ENCODE data around the gene DGKB. TPM values are rescaled to one million over a fixed set of nuclear protein-coding genes. Genes with fewer than 3 reads are reported as not detected.

Gene DGKB
- total and polyA plus RNA-seq, 2 of the 8 experiments (the other 6 are each of a cell fraction or from before 2014, with no cell fraction given): 1.9 to 2.6 TPM

GRCh38 chr7:14156436-14156835, 746.1 kb downstream of the DGKB start:
- H3K4me2 ChIP-seq (ENCODE audit: insufficient read depth in 1 of 2, low read depth in 2 of 2, low read length in 2 of 2): no peak overlapping the region
- H3K9me3 ChIP-seq (ENCODE audit: insufficient read depth in 2 of 2, low read depth in 1 of 2, low read length in 1 of 2): no peaks in the 10 kb centered on the region
- H3K9ac ChIP-seq (replicated peaks in 1 of 4; ENCODE audit: extremely low read depth in 1 of 4, low read depth in 3 of 4, low read length in 3 of 4): no peak overlapping the region
- H2BK120ac ChIP-seq (replicated peaks; ENCODE audit: low read depth, low read length): no peak overlapping the region
- H3K27ac ChIP-seq (ENCODE audit: low read depth, low read length): no peak overlapping the region
- POLR2A ChIA-PET (ENCODE audit: partially characterized antibody): no interaction called here
- no peak overlapping the region for H4K8ac ChIP-seq (ENCODE audit: extremely low read depth, insufficient read depth, low read length)
- no peaks in the 10 kb centered on the region for H3K27me3 ChIP-seq (replicated peaks in 1 of 4; ENCODE audit: control insufficient read depth in 3 of 4, extremely low read depth in 1 of 4, insufficient read depth in 3 of 4, low read length in 3 of 4)
- DNase-seq (ENCODE audit: low read depth in 1 of 2, low spot score in 2 of 2): no peak
- H3K4me1 ChIP-seq (replicated peaks in 1 of 4; ENCODE audit: control insufficient read depth in 3 of 4, insufficient read depth in 4 of 4, low read length in 3 of 4): no peaks in the 10 kb centered on the region
- H2AK5ac ChIP-seq (ENCODE audit: low read depth, low read length): no peak overlapping the region
- H2BK5ac ChIP-seq (ENCODE audit: low read depth, low read length): no peak overlapping the region
- no peak overlapping the region for H3K23ac ChIP-seq (ENCODE audit: insufficient read length)
- H3K14ac ChIP-seq (ENCODE audit: insufficient read length): no peak overlapping the region
- no peak overlapping the region for H2BK15ac ChIP-seq (ENCODE audit: low read length)
- no peak for FAIRE-seq
- WGBS, 2 experiments (ENCODE audit: extremely low coverage in 1 of 2, insufficient coverage in 1 of 2, insufficient read length in 1 of 2, insufficient replicate concordance in 2 of 2, low coverage in 1 of 2, low lambda C conversion rate in 2 of 2, missing lambda C conversion rate in 1 of 2): 93% methylated on average over 1 of the region's 1 CpG; no CpG with 5 or more reads in 1 of the 2 experiments
- CTCF ChIA-PET (ENCODE audit: partially characterized antibody): no interaction called here
- no peaks in the 10 kb centered on the region for H3K36me3 ChIP-seq (ENCODE audit: control insufficient read depth in 2 of 4, insufficient read depth in 4 of 4, low read length in 3 of 4)
- H3K79me2 ChIP-seq (ENCODE audit: control insufficient read depth in 1 of 2, insufficient read depth in 2 of 2, low read length in 2 of 2): no peaks in the 10 kb centered on the region
- H2BK12ac ChIP-seq (ENCODE audit: low read depth, low read length): no peak overlapping the region
- no peak overlapping the region for H3K56ac ChIP-seq (replicated peaks; ENCODE audit: insufficient read length, low read depth, low read length)
- H3K18ac ChIP-seq (ENCODE audit: extremely low read depth, low read length): no peak overlapping the region
- no peak overlapping the region for H3K4me3 ChIP-seq (ENCODE audit: extremely low read depth in 1 of 4, insufficient read depth in 2 of 4, low read depth in 3 of 4, low read length in 4 of 4)
- H4K20me1 ChIP-seq (replicated peaks in 1 of 2; ENCODE audit: control insufficient read depth in 1 of 2, insufficient read depth in 2 of 2, low read length in 2 of 2): no peaks in the 10 kb centered on the region
- H3K23me2 ChIP-seq (ENCODE audit: low read depth, low read length): no peaks in the 10 kb centered on the region
- TF ChIP-seq TBP (IDR thresholded peaks at IDR 0.05; ENCODE audit: low read depth, low read length): no peak
- TF ChIP-seq BRCA1 (IDR thresholded peaks at IDR 0.05; ENCODE audit: low read depth, low read length): no peak
- TF ChIP-seq BCL11A (IDR thresholded peaks at IDR 0.05; ENCODE audit: low read depth in 2 of 2, low read length in 2 of 2): no peak
- TF ChIP-seq CHD2 (IDR thresholded peaks at IDR 0.05; ENCODE audit: low read length): no peak
- no peak for TF ChIP-seq POLR2A (IDR thresholded peaks at IDR 0.05; ENCODE audit: control extremely low read depth in 1 of 2, low read depth in 2 of 2, low read length in 2 of 2)
- H4K5ac ChIP-seq (ENCODE audit: insufficient read length, low read depth, low read length): no peak overlapping the region
- H2AFZ ChIP-seq (ENCODE audit: low read length): no peak overlapping the region
- no peak overlapping the region for H2BK20ac ChIP-seq (ENCODE audit: low read length)
- H3K4ac ChIP-seq (replicated peaks; ENCODE audit: insufficient read length, low read depth, low read length): no peak overlapping the region
- no peaks in the 10 kb centered on the region for H3K79me1 ChIP-seq (ENCODE audit: low read depth, low read length)
- H4K91ac ChIP-seq (replicated peaks; ENCODE audit: insufficient read length, low read length): no peak overlapping the region

Data from H1 (cell line).